Left hindlimb (tissue), 1 donor: Measurements from ENCODE around the gene ACVR1.
A peak's percentile ranks its signal among the peaks of the same experiment; 100 is the strongest.
"Not testable (repeated sequence)": the region's sequence is repeated elsewhere in the genome, so short reads cannot be mapped to it uniquely, and the experiment has no call there.

Source experiments
- DNase-seq: peaks from one replicate; pipeline ENCODE4 v3.0.0-alpha.2; 2018

ACVR1 gene

GRCh38 chr2:157891643-157892041 is 15.5 kb upstream of the ACVR1 start:
- no peak for DNase-seq

DNA sequence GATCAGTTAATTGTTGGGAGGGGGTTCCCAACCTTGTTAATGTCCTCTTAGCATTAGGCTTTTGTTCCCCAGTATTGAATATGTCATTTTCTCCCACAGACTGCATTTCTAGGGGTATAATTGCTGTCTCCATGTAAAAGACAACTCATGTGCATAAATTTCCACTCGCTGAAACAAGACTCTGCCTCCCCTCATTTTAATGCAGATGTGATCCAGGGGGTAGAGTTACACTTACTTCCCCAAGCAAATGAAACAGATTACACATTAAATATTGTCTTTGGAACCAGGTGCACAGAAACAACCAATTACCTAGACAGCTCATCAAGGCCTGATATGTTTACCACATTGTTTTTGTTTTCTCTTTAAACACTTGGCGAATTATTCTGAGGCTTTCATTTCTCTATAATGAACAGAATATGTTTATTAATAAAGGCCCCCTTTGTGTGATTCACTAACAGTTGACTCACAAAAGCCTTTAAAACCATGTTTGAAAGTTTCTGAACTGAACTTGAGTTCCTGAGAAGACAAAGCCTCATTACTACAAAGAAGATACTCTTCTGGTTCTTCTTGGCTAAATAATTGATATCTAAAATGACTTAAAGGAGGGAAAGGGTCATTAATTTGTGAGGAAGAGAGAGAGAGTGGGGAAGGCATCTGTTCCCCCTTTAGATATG is 15.0 kb upstream of the ACVR1 start:
- DNase-seq = no peak

DNA sequence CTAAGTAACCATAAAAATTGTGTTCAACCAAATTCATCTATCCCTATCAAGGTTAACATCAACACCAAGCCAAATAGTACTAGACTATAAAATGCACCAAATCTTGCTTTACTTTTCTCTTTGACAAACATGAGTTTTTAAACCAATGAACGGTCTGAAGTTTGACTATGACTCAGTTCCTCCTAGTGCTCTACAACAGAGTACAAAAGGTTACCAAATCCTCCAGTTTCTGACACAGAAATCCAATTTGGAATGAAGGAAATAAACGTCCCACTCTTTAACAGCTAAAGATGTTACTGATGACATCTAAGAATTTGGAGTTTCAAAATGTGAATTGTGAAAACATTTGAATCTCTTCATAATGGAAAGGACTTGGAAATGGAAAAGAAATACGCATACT is 11.8 kb upstream of the ACVR1 start:
- DNase-seq = no peak

- not testable (repeated sequence) for DNase-seq
Observed at GRCh38 chr2:157884533-157884932, 8.4 kb upstream of the ACVR1 start.

GRCh38 chr2:157880927-157881326 is 4.8 kb upstream of the ACVR1 start:
- no peak for DNase-seq

DNA sequence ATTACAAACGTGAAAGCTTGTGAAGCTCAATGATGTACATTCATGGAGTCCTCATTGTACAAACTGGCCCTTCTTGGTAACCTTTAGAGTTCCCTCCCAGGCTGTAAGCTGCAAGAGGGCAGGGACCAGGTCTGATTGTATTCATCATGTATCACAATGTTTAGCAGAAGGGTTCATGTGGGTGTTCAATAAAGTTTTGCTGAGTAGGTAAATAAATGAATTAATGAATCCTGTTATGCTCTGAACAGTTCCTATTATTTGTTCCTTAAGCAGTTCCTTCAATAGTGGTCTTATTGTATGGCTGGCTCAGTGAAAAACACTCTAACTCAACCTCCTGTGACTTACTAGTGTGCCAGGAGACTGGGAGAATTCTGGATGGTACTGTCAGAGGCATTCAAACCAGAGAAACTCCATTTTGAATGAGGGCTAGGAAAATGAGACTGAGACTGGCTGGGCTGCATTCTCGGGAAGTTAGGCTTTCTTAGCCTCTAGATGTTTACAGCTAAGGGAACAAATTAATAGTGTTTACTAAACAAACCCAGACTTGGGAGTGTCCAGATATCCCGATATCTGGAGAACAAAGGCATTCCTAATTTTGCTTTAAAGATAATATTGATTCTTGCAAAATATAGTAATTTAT is 1.8 kb upstream of the ACVR1 start:
- DNase-seq = no peak

DNA sequence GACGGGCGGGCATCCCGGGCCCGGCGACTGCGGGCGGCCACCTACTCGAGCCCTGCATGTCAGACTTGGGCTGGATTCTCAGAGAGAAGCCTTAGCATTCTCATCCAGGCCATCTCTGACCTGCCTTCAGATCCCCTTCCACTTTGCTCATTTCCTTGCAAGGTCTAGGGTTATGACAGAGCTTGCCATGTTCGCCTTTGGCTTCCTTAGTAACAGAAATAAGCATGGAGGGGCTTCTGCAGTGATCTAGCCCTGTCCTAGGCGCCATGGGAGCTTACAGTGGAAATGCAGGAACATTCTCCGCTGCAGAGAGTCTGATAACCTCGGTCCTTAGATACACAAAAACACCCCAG is 632 bp upstream of the ACVR1 start:
- DNase-seq = no peak

- no peak for DNase-seq
Observed at GRCh38 chr2:157875641-157876065, 477 bp downstream of the ACVR1 start.

- peak; percentile 80 for DNase-seq
Observed at GRCh38 chr2:157874997-157875640, 1.0 kb downstream of the ACVR1 start.

- peak; percentile 51 for DNase-seq
Observed at GRCh38 chr2:157874348-157874747, 1.8 kb downstream of the ACVR1 start.

GRCh38 chr2:157872791-157873190 is 3.3 kb downstream of the ACVR1 start:
- no peak for DNase-seq

DNA sequence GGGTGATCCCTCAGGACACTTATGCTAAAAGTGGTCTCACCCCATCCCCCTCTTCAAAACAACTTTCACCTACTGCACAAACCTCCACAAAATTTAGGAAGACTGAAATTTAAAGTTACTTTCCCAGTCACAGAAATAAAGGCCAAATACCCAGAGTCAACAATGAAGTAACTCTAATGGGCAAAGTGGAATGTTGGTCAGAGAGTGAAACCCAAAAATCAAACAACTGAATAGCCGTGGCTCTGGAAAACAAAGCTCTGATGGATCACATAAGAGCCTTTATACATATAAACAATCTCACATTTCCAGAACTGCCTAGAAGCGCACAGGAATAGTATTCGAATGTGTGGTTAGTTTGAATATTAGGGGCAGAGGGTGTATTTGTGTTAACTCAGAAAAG is 4.7 kb downstream of the ACVR1 start:
- no peak for DNase-seq

DNA sequence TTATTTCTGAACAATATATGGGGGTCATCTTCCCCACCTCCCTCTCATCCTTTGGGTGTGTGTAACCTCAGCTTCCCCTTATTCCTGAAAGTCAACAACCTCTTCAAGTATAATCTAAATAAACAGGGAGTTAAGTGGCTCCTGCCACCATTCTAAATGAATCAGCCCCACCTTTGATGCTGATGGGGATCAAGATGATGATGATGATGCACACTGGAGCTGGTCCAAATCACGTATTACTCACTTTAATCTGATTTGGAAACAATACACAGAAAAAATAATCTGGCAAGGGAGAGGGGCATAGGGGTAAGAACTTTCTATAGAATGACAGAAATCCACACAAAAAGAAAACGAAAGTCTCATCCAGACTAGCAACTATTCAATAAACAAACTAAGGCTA is 7.1 kb downstream of the ACVR1 start:
- no peak for DNase-seq

- DNase-seq = no peak
Observed at GRCh38 chr2:157867703-157868102, 8.4 kb downstream of the ACVR1 start.

DNA sequence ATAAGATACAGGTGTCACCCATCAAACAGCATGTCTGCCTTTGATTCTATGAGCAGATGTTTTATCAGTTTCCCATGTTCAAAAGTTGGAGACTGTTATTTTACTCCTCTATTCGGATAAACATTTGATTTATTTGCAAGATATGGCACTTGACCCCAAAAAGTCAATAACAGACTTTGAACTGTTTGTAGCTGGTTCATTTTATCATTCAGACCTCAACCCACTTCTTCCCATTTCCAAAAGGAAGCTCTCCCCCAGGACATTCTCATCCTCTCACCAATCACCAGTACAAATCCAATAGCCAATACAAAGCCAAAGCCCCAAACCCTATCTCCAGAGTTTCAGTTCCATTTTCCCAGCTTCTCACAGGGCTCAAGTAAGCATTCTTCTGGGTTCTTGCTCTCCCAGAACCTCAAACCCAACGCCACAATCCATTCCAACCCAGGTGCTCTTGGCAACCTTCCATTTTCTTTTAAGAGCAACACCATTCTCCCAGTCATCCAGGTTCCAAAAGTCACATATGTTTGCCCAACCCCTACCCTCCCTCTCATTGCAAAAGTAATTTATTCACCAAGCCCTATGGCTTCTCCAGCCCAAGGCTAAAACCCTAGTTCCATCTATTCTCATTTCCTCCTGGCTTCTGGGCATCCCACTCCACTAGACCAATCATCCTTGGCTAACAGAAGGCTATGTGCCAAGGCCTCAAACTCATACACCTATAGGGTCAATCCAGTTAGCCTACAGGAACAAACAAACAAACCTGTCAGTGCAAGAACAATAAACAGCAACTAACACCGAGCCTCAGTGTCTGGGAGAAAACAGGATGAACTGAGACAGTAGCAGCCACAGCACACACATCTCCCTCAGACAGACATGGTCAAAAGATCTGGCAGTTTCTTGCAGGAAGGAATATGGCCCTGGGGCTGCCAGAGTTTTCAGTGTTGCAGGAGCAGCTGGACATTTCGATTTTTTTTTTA is 9.2 kb downstream of the ACVR1 start:
- no peak for DNase-seq

DNA sequence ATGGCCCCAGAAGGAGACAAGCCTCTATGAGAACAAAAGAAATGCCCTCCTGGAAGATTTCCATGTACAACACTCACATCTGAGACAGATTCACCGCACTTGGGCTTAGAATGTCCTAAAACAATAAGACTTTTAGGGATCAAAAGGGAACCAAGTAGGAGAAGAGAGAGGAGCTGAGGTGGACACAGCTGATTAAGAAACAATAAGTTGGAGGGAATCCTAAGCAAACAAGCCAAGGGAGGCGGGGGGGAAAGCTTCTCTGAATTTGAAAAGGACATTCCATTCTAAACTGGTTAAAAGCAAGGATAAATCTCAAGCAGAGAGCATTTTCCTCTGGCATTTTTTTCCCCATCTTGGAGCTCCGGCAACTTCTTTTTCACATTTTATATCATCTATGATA is 9.9 kb downstream of the ACVR1 start:
- no peak for DNase-seq

GRCh38 chr2:157864857-157865430 is 11.2 kb downstream of the ACVR1 start:
- DNase-seq = no peak

DNA sequence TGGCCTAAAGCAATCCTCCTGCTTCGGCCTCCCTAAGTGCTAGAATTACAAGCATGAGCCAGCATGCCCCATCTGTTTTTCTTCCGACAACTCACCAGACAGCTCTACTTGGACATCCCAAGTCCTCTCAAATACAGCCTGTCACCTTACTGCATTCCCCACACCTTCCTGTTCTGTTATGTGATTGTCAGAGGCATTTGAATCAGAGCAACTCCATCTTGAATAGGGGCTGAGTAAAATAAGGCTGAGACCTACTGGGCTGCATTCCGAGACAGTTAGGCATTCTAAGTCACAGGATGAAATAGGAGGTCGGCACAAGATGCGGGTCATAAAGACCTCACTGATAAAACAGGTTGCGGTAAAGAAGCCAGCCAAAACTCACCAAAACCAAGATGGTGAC is 17.3 kb downstream of the ACVR1 start:
- DNase-seq = no peak

- no peak for DNase-seq
Observed at GRCh38 chr2:157857881-157858280, 18.2 kb downstream of the ACVR1 start.

- DNase-seq = no peak
Observed at GRCh38 chr2:157856187-157856515, 20.0 kb downstream of the ACVR1 start.

- DNase-seq = no peak
Observed at GRCh38 chr2:157853820-157854219, 22.3 kb downstream of the ACVR1 start.

- DNase-seq = no peak
Observed at GRCh38 chr2:157853211-157853610, 22.9 kb downstream of the ACVR1 start.

GRCh38 chr2:157849591-157849990 is 26.5 kb downstream of the ACVR1 start:
- DNase-seq = no peak
